Suprapubic skin (tissue), 3 donors: ENCODE measurements around the gene EFCAB12.

Experiments used
- POLR2AphosphoS5 ChIP-seq, 3 donors: sonication (generic); formaldehyde crosslinking; IDR thresholded peaks; one replicate each; pipeline ENCODE4 v1.6.1; 2017; ENCODE audit warnings: antibody characterized with exemption in 3 of 3
- TF ChIP-seq, protein P1 (sequence below), 2 donors: fragments of 200-600 bp in 1 of 2; fragments of 450-650 bp in 1 of 2; sonication (generic) in 1 of 2; IDR thresholded peaks; one replicate each; pipeline ENCODE4 v1.5.1; 2016 to 2019; ENCODE audit warnings: antibody characterized with exemption in 2 of 2, mild to moderate bottlenecking in 1 of 2, moderate library complexity in 1 of 2

GRCh38 chr3:129434140-129434539 is 5.7 kb upstream of the EFCAB12 start:
- TF ChIP-seq, protein P1, sequence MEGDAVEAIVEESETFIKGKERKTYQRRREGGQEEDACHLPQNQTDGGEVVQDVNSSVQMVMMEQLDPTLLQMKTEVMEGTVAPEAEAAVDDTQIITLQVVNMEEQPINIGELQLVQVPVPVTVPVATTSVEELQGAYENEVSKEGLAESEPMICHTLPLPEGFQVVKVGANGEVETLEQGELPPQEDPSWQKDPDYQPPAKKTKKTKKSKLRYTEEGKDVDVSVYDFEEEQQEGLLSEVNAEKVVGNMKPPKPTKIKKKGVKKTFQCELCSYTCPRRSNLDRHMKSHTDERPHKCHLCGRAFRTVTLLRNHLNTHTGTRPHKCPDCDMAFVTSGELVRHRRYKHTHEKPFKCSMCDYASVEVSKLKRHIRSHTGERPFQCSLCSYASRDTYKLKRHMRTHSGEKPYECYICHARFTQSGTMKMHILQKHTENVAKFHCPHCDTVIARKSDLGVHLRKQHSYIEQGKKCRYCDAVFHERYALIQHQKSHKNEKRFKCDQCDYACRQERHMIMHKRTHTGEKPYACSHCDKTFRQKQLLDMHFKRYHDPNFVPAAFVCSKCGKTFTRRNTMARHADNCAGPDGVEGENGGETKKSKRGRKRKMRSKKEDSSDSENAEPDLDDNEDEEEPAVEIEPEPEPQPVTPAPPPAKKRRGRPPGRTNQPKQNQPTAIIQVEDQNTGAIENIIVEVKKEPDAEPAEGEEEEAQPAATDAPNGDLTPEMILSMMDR (IDR thresholded peaks at IDR 0.05): no peak
- TF ChIP-seq POLR2AphosphoS5 (IDR thresholded peaks at IDR 0.05): no peak
